SU-DHL-6 (cell line): ENCODE measurements around the gene INF2.

ENCODE experiments used
- H2AFZ ChIP-seq: fragments of 200-600 bp; sonication (generic); 2 replicates; pipeline ENCODE4 v1.6.1; 2014; ENCODE audit warnings: low read depth, mild to moderate bottlenecking, moderate library complexity, mixed read lengths, antibody characterized with exemption, low read length; ENCODE audit not compliant: severe bottlenecking
- H3F3A ChIP-seq: fragments of 200-600 bp; shearing (Covaris generic); 2 replicates; pipeline ENCODE4 v1.6.0; 2016; ENCODE audit warnings: antibody characterized with exemption, mild to moderate bottlenecking; ENCODE audit not compliant: insufficient read depth
- H3K27ac ChIP-seq: fragments of 200-600 bp; sonication (generic); 2 replicates; pipeline ENCODE4 v1.5.1; 2016; ENCODE audit warnings: low read depth, mild to moderate bottlenecking, low read length, moderate library complexity, mixed read lengths
- H3K27me3 ChIP-seq: fragments of 200-600 bp; sonication (generic), shearing (Covaris generic); 2 replicates; pipeline ENCODE4 v1.6.0; 2014; ENCODE audit warnings: mild to moderate bottlenecking, low read length
- H3K36me3 ChIP-seq: fragments of 200-600 bp; sonication (generic); 2 replicates; pipeline ENCODE4 v1.6.1; 2014; ENCODE audit warnings: mild to moderate bottlenecking, low read length, mixed read lengths
- H3K4me2 ChIP-seq: fragments of 300-600, 200-600 bp; shearing (Covaris generic), sonication (generic); 2 replicates; pipeline ENCODE4 v1.6.0; 2014; ENCODE audit warnings: low read length, low read depth, mild to moderate bottlenecking; ENCODE audit not compliant: poor library complexity, severe bottlenecking
- H3K4me3 ChIP-seq: fragments of 200-600 bp; sonication (generic); 2 replicates; pipeline ENCODE4 v1.5.1; 2014; ENCODE audit warnings: antibody characterized with exemption, low read length, mild to moderate bottlenecking, mixed read lengths; ENCODE audit not compliant: insufficient read depth, poor library complexity, severe bottlenecking
- H3K79me2 ChIP-seq: fragments of 200-600 bp; sonication (generic); 2 replicates; pipeline ENCODE4 v1.6.1; 2014; ENCODE audit warnings: mild to moderate bottlenecking, low read length, moderate library complexity; ENCODE audit not compliant: insufficient read depth
- H3K9ac ChIP-seq: fragments of 200-600 bp; sonication (generic); 2 replicates; pipeline ENCODE4 v1.7.0; 2014; ENCODE audit warnings: mild to moderate bottlenecking, low read length
- H3K9me2 ChIP-seq: fragments of 200-600 bp; sonication (generic); replicated peaks from 2 replicates; pipeline ENCODE4 v1.6.1; 2014; ENCODE audit warnings: low read length; ENCODE audit not compliant: insufficient read depth
- H3K9me3 ChIP-seq: fragments of 200-600 bp; sonication (generic); 2 replicates; pipeline ENCODE4 v1.6.1; 2014; ENCODE audit warnings: low read length, mixed read lengths; ENCODE audit not compliant: insufficient read depth
- H4K20me1 ChIP-seq: fragments of 200-600 bp; sonication (generic); 2 replicates; pipeline ENCODE4 v1.6.1; 2014; ENCODE audit warnings: low read depth, mild to moderate bottlenecking, antibody characterized with exemption, low read length, moderate library complexity, mixed read lengths
- EZH2phosphoT487 ChIP-seq: fragments of 200-600 bp; sonication (generic), shearing (Covaris generic); conservative IDR thresholded peaks from 2 replicates; pipeline ENCODE4 v1.6.1; 2018; ENCODE audit warnings: mild to moderate bottlenecking, antibody characterized with exemption, low read length, moderate library complexity, mixed read lengths
- TF ChIP-seq, protein P1 (sequence below): fragments of 200-600 bp; sonication (generic); IDR thresholded peaks from one replicate; pipeline ENCODE4 v1.5.1; 2017; ENCODE audit warnings: antibody characterized with exemption, mild to moderate bottlenecking, low read length, moderate library complexity; ENCODE audit not compliant: insufficient read depth, poor library complexity, severe bottlenecking

The INF2 gene

DNA sequence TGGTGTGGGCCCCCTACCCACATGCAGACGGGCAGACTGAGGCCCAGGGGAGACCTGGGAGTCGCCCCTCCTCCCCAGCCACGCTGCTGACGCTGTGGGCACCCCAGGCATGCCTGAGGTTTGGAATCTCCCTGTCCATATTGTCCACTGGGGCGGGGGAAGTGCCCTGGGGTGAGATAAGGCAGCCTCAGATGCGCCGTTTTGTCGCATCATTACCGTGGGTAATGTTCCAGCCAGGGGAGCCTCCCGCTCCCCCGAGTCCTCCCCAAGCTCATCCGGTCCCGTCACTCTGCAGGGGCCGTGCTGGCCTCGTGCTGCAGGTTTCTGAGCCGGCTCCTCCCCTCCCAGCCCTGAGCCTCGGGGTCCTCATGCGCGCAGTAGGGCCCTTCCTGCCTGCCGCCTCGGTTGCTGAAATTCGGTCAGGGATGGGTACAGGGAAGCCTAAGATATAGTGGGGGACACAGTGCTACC lies 11.4 kb downstream of the INF2 start:
- Histone ChIP-seq H2AFZ (no peak overlapping the region), H3K79me2 (no peaks in the 10 kb centered on the region), H3K27me3 (no peaks in the 10 kb centered on the region), H3K9ac (no peak overlapping the region), H3K9me2 (no peaks in the 10 kb centered on the region), H3K4me2 (no peak overlapping the region), H3K27ac (no peak overlapping the region), H3K36me3 (no peaks in the 10 kb centered on the region), H3K4me3 (no peak overlapping the region), H4K20me1 (no peaks in the 10 kb centered on the region), H3K9me3 (no peaks in the 10 kb centered on the region), H3F3A (no peaks in the 10 kb centered on the region)
- TF ChIP-seq, protein P1, sequence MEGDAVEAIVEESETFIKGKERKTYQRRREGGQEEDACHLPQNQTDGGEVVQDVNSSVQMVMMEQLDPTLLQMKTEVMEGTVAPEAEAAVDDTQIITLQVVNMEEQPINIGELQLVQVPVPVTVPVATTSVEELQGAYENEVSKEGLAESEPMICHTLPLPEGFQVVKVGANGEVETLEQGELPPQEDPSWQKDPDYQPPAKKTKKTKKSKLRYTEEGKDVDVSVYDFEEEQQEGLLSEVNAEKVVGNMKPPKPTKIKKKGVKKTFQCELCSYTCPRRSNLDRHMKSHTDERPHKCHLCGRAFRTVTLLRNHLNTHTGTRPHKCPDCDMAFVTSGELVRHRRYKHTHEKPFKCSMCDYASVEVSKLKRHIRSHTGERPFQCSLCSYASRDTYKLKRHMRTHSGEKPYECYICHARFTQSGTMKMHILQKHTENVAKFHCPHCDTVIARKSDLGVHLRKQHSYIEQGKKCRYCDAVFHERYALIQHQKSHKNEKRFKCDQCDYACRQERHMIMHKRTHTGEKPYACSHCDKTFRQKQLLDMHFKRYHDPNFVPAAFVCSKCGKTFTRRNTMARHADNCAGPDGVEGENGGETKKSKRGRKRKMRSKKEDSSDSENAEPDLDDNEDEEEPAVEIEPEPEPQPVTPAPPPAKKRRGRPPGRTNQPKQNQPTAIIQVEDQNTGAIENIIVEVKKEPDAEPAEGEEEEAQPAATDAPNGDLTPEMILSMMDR: no peak
- no peak for TF ChIP-seq EZH2phosphoT487

DNA sequence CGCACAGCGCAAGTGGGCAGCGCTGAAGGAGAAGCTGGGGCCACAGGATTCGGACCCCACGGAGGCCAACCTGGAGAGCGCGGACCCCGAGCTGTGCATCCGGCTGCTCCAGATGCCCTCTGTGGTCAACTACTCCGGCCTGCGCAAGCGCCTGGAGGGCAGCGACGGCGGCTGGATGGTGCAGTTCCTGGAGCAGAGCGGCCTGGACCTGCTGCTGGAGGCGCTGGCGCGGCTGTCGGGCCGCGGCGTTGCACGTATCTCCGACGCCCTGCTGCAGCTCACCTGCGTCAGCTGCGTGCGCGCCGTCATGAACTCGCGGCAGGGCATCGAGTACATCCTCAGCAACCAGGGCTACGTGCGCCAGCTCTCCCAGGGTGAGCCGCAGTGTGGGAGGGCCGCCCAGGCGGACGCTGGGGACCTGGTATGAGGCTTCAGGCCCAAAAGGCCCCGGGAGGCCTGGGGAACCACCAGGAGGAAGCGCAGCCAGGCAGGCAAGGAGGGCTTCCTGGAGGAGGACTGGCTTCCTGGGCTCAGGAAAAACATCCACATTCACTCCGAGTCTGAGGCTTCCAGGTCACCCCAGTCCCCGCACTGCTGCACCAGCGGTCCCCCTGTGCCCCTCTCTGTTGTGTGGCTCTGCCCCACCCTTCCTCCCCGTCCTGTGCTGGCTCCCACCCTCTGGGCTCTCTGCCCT lies 12.1 kb downstream of the INF2 start:
- Histone ChIP-seq H3F3A (no peaks in the 10 kb centered on the region), H3K4me2 (no peak overlapping the region), H3K4me3 (no peak overlapping the region), H3K79me2 (no peaks in the 10 kb centered on the region), H3K9ac (no peak overlapping the region), H2AFZ (no peak overlapping the region), H3K27ac (no peak overlapping the region), H3K9me3 (no peaks in the 10 kb centered on the region), H3K27me3 (no peaks in the 10 kb centered on the region), H3K36me3 (no peaks in the 10 kb centered on the region), H3K9me2 (no peaks in the 10 kb centered on the region), H4K20me1 (no peaks in the 10 kb centered on the region)
- TF ChIP-seq, protein P1: no peak
- TF ChIP-seq EZH2phosphoT487: no peak

DNA sequence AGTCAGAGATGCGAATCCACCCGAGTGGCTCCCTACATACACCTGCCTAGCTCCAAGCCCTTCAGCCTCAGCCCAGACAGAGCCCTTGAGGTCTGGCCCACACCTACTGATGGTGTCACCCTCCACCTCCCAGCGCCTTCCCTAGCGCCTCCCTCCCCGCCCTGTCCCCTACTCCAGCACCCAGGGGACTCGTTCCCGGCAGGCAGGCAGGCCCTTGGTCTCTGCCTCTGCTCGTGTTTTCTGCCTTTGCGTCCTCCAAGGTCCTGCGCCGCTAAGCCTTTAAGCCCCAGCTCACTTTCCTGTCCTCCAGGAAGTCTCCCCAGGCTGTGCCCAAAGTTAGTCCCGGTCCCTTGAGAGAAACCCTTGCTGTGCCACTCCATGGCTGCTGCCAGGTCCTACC lies 12.7 kb downstream of the INF2 start:
- Histone ChIP-seq H3K9me2 (no peaks in the 10 kb centered on the region), H3K9me3 (no peaks in the 10 kb centered on the region), H3K36me3 (no peaks in the 10 kb centered on the region)

More for the DNA sequence above, 12.7 kb downstream of the INF2 start:
- no peaks in the 10 kb centered on the region for H3F3A ChIP-seq
- H3K27me3 ChIP-seq: no peaks in the 10 kb centered on the region
- TF ChIP-seq, protein P1: no peak
- TF ChIP-seq EZH2phosphoT487: no peak
- H2AFZ ChIP-seq: no peak overlapping the region
- H3K9ac ChIP-seq: no peak overlapping the region
- no peak overlapping the region for H3K27ac ChIP-seq
- no peak overlapping the region for H3K4me3 ChIP-seq
- H4K20me1 ChIP-seq: no peaks in the 10 kb centered on the region
- no peaks in the 10 kb centered on the region for H3K79me2 ChIP-seq
- no peak overlapping the region for H3K4me2 ChIP-seq
